Glutamatergic neuron (in vitro differentiated cells): ENCODE data around the gene AP3B2. TPM values are rescaled to one million over a fixed set of nuclear protein-coding genes. Genes with fewer than 3 reads are reported as not detected.
"Not testable (repeated sequence)": the region's sequence is repeated elsewhere in the genome, so short reads cannot be mapped to it uniquely, and the experiment has no call there.

Experiments used
- DNase-seq: peaks from one replicate; pipeline ENCODE4 v3.0.0; 2022
- H3K27ac Mint-ChIP-seq: one replicate; pipeline ENCODE4 v1.8.0; 2020; ENCODE audit warnings: mild to moderate bottlenecking, mixed read lengths, inconsistent platforms; ENCODE audit not compliant: unreplicated experiment
- H3K27me3 Mint-ChIP-seq: one replicate; pipeline ENCODE4 v1.8.0; 2020; ENCODE audit warnings: mild to moderate bottlenecking, moderate library complexity, mixed read lengths, inconsistent platforms; ENCODE audit not compliant: unreplicated experiment
- H3K36me3 Mint-ChIP-seq: one replicate; pipeline ENCODE4 v1.8.0; 2020; ENCODE audit warnings: mild to moderate bottlenecking, mixed read lengths, inconsistent platforms; ENCODE audit not compliant: unreplicated experiment
- H3K4me1 Mint-ChIP-seq: one replicate; pipeline ENCODE4 v1.8.0; 2020; ENCODE audit warnings: mild to moderate bottlenecking, low read depth, mixed read lengths, inconsistent platforms; ENCODE audit not compliant: unreplicated experiment
- H3K4me3 Mint-ChIP-seq: one replicate; pipeline ENCODE4 v1.8.0; 2020; ENCODE audit warnings: mild to moderate bottlenecking, mixed read lengths, inconsistent platforms; ENCODE audit not compliant: unreplicated experiment
- H3K9me3 Mint-ChIP-seq: one replicate; pipeline ENCODE4 v1.8.0; 2020; ENCODE audit warnings: mild to moderate bottlenecking, moderate library complexity, mixed read lengths, inconsistent platforms; ENCODE audit not compliant: unreplicated experiment
- total RNA-seq: library from RNA; stranded (reverse); fragmentation: NEBNext Ultra II Directional; extraction: Animal tissue kit (Norgen Biotek cat#: 25700); gene quantifications from one replicate; pipeline ENCODE4 v1.2.1, GENCODE V29; 2021; ENCODE audit not compliant: unreplicated experiment
- TF ChIP-seq, protein P1 (sequence below): fragments of 200-600 bp; sonication (generic); IDR thresholded peaks from one replicate; pipeline ENCODE4 v1.5.0; 2021; ENCODE audit not compliant: partially characterized antibody, unreplicated experiment

AP3B2 gene
- total RNA-seq, 1 donor from 2014 or later = 218 TPM

GRCh38 chr15:82710926-82711490 lies 1.3 kb upstream of the AP3B2 start:
- H3K4me1 Mint-ChIP-seq = no peaks in the 10 kb centered on the region
- DNase-seq = no peak
- peak overlapping the region; percentile 47 for H3K4me3 Mint-ChIP-seq
- TF ChIP-seq, protein P1, sequence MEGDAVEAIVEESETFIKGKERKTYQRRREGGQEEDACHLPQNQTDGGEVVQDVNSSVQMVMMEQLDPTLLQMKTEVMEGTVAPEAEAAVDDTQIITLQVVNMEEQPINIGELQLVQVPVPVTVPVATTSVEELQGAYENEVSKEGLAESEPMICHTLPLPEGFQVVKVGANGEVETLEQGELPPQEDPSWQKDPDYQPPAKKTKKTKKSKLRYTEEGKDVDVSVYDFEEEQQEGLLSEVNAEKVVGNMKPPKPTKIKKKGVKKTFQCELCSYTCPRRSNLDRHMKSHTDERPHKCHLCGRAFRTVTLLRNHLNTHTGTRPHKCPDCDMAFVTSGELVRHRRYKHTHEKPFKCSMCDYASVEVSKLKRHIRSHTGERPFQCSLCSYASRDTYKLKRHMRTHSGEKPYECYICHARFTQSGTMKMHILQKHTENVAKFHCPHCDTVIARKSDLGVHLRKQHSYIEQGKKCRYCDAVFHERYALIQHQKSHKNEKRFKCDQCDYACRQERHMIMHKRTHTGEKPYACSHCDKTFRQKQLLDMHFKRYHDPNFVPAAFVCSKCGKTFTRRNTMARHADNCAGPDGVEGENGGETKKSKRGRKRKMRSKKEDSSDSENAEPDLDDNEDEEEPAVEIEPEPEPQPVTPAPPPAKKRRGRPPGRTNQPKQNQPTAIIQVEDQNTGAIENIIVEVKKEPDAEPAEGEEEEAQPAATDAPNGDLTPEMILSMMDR = no peak
- no peak overlapping the region for H3K27ac Mint-ChIP-seq
- H3K36me3 Mint-ChIP-seq = no peaks in the 10 kb centered on the region
- H3K27me3 Mint-ChIP-seq = peaks cover 9% of the 10 kb centered on the region
- H3K9me3 Mint-ChIP-seq = peaks cover 6% of the 10 kb centered on the region

DNA sequence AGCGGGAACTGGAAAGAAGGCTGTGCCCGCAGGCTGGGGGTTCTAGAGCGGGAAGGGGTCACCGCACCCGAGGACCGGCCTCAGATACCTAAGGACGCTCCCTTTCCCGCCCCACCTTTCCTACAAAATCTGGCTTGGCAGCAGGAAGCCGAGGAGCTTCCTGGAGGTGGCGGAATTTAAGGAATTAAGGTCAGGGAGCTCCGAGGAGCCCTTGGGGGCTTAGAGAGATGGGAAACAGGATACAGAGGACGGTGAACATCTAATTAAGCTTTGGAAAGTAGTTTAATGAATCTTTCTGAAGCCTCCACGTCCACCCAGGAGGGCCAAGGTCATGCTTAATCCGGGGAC lies 507 bp upstream of the AP3B2 start:
- Mint-ChIP-seq H3K36me3 (no peaks in the 10 kb centered on the region), H3K27me3 (peaks cover 8% of the 10 kb centered on the region), H3K4me1 (no peaks in the 10 kb centered on the region), H3K27ac (no peak overlapping the region), H3K4me3 (peak overlapping the region; percentile 65), H3K9me3 (peaks cover 5% of the 10 kb centered on the region)
- TF ChIP-seq, protein P1 = no peak
- no peak for DNase-seq

DNA sequence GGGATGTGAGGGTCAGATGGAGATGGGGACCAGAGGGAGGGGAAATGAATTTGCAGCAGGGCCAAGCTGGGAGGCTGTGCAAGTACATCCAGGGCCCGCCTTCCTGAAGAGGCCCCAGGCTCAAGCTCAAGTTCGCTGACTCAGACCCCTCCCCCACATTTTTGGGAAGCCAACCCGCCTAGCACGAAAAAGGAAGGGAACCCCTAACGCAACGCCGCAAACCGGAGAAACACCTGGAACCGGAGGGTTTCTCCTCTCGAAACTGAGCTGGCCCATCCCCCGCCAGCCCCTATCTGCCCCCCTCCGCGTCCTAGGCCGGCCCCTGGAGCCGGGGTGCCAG lies 624 bp downstream of the AP3B2 start:
- DNase-seq = no peak
- no peaks in the 10 kb centered on the region for H3K36me3 Mint-ChIP-seq
- H3K4me3 Mint-ChIP-seq = no peak overlapping the region
- H3K4me1 Mint-ChIP-seq = no peaks in the 10 kb centered on the region
- TF ChIP-seq, protein P1 = no peak
- H3K27me3 Mint-ChIP-seq = peaks cover 7% of the 10 kb centered on the region
- H3K27ac Mint-ChIP-seq = no peak overlapping the region
- H3K9me3 Mint-ChIP-seq = peaks cover 5% of the 10 kb centered on the region

DNA sequence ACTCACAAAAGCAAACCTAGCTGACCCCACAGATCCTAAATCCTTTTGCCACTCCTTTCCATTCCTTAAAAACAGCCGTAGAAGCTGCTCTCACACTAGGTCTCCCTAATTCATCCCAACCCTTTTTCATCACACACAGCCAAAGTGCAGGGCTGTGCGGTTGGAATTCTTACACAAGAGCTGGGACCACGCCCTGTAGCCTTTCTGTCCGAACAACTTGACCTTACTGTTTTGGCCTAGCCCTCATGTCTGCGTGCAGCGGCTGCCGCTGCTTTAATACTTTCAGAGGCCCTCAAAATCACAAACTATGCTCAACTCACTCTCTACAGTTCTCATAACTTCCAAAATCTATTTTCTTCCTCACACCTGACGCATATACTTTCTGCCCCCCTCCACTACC lies 3.8 kb downstream of the AP3B2 start:
- H3K4me3 Mint-ChIP-seq, H3K9me3 Mint-ChIP-seq, H3K27me3 Mint-ChIP-seq, H3K27ac Mint-ChIP-seq, H3K36me3 Mint-ChIP-seq, H3K4me1 Mint-ChIP-seq, DNase-seq: not testable (repeated sequence)

DNA sequence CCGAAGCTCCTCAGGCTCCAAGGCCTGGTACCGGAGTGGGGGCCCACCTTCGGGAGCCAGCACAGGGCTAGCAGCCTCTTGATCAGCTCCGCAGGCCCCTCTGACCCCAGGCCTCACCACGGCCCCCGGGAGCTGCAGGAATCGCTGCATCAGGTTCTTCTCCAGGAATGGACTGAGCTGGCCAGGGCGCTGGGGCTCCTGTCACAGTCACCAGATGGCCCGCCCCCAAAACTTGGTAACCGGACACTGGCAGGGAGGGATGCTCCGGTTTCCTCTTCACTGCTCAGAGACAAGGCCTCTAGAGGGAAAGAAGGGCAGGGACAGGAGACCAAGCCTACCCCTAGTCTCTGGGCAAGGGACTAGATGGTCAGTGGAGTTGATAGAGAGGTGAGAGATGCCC lies 9.9 kb downstream of the AP3B2 start:
- TF ChIP-seq, protein P1 = no peak
- Mint-ChIP-seq H3K27ac (no peak overlapping the region), H3K4me1 (peaks cover 3% of the 10 kb centered on the region), H3K9me3 (no peaks in the 10 kb centered on the region), H3K36me3 (peaks cover 4% of the 10 kb centered on the region), H3K4me3 (no peak overlapping the region), H3K27me3 (peaks cover 5% of the 10 kb centered on the region)
- no peak for DNase-seq
